Ovary (tissue), 3 donors: ENCODE data around the gene HIRA.

Source experiments
- CTCF ChIP-seq, 3 donors: fragments of 450-650 bp in 2 of 3; fragments of 200-600 bp in 1 of 3; IDR thresholded peaks; one replicate each; pipeline versions ENCODE4 v1.5.1 to v1.8.0; 2016 to 2022; ENCODE audit warnings: antibody characterized with exemption in 3 of 3, mild to moderate bottlenecking in 1 of 3
- EP300 ChIP-seq: sonication (generic); formaldehyde crosslinking; IDR thresholded peaks from one replicate; pipeline ENCODE4 v1.6.1; 2017; ENCODE audit warnings: antibody characterized with exemption
- POLR2A ChIP-seq: fragments of 450-650 bp; IDR thresholded peaks from one replicate; pipeline ENCODE4 v1.6.1; 2017; ENCODE audit warnings: antibody characterized with exemption, mild to moderate bottlenecking, moderate library complexity
- donor health status: DM: no; HTN: no; CAD: no.

GRCh38 chr22:19385221-19385906 is 46.2 kb downstream of the HIRA start:
- TF ChIP-seq CTCF (IDR thresholded peaks at IDR 0.05) = no peak
- TF ChIP-seq POLR2A = no peak
- TF ChIP-seq EP300 = no peak
